Vagina (tissue), 2 donors: ENCODE data around the gene TYR.

ENCODE experiments used
- POLR2A ChIP-seq, 2 donors: fragments of 450-650 bp; IDR thresholded peaks; one replicate each; pipeline ENCODE4 v1.6.1; 2017; ENCODE audit warnings: antibody characterized with exemption in 2 of 2, mild to moderate bottlenecking in 2 of 2, moderate library complexity in 2 of 2
- POLR2AphosphoS5 ChIP-seq, 2 donors: sonication (generic); formaldehyde crosslinking; IDR thresholded peaks; one replicate each; pipeline ENCODE4 v1.9.0; 2017; ENCODE audit warnings: antibody characterized with exemption in 2 of 2, mild to moderate bottlenecking in 2 of 2, low read depth in 1 of 2; ENCODE audit not compliant: insufficient read depth in 1 of 2
- TF ChIP-seq, protein P1 (sequence below), 3 experiments: fragments of 450-650 bp in 2 of 3; fragments of 200-600 bp in 1 of 3; sonication (generic) in 1 of 3; IDR thresholded peaks; one replicate each; pipeline ENCODE4 v1.5.1; 2017 to 2019; ENCODE audit warnings: antibody characterized with exemption in 3 of 3, mild to moderate bottlenecking in 2 of 3, moderate library complexity in 2 of 3

DNA sequence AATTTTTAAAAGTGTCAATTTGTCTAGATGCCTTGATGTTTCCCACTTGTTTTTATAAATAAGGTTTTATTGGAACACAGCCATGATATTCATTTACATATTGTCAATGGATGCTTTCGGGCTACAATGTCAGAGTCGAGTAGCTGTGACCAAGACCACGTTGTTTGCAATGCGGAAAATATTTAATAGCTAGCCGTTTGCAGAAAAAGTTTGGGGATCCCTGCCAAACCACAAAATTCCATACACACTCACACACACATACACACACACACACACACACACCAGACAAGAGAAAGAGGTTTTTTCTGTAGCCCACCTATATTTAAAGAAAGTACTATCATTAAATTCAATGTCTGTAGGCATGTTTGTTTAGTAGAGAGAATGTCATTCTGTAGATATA lies 58.3 kb downstream of the TYR start:
- TF ChIP-seq, protein P1, sequence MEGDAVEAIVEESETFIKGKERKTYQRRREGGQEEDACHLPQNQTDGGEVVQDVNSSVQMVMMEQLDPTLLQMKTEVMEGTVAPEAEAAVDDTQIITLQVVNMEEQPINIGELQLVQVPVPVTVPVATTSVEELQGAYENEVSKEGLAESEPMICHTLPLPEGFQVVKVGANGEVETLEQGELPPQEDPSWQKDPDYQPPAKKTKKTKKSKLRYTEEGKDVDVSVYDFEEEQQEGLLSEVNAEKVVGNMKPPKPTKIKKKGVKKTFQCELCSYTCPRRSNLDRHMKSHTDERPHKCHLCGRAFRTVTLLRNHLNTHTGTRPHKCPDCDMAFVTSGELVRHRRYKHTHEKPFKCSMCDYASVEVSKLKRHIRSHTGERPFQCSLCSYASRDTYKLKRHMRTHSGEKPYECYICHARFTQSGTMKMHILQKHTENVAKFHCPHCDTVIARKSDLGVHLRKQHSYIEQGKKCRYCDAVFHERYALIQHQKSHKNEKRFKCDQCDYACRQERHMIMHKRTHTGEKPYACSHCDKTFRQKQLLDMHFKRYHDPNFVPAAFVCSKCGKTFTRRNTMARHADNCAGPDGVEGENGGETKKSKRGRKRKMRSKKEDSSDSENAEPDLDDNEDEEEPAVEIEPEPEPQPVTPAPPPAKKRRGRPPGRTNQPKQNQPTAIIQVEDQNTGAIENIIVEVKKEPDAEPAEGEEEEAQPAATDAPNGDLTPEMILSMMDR (IDR thresholded peaks at IDR 0.05): no peak
- TF ChIP-seq POLR2A (IDR thresholded peaks at IDR 0.05) (no peak), POLR2AphosphoS5 (IDR thresholded peaks at IDR 0.05; ENCODE audit: insufficient read depth in 1 of 2, low read depth in 1 of 2) (no peak)
